Fibroblast of peridontal ligament (primary cell): ENCODE results near the gene LAMTOR5.
A peak's percentile ranks its signal among the peaks of the same experiment; 100 is the strongest.
"Not testable (repeated sequence)": the region's sequence is repeated elsewhere in the genome, so short reads cannot be mapped to it uniquely, and the experiment has no call there.

ENCODE experiments used
- DNase-seq: peaks from one replicate; pipeline ENCODE4 v3.0.0-alpha.2; 2010; ENCODE audit errors: extremely low read depth

Gene LAMTOR5

DNA sequence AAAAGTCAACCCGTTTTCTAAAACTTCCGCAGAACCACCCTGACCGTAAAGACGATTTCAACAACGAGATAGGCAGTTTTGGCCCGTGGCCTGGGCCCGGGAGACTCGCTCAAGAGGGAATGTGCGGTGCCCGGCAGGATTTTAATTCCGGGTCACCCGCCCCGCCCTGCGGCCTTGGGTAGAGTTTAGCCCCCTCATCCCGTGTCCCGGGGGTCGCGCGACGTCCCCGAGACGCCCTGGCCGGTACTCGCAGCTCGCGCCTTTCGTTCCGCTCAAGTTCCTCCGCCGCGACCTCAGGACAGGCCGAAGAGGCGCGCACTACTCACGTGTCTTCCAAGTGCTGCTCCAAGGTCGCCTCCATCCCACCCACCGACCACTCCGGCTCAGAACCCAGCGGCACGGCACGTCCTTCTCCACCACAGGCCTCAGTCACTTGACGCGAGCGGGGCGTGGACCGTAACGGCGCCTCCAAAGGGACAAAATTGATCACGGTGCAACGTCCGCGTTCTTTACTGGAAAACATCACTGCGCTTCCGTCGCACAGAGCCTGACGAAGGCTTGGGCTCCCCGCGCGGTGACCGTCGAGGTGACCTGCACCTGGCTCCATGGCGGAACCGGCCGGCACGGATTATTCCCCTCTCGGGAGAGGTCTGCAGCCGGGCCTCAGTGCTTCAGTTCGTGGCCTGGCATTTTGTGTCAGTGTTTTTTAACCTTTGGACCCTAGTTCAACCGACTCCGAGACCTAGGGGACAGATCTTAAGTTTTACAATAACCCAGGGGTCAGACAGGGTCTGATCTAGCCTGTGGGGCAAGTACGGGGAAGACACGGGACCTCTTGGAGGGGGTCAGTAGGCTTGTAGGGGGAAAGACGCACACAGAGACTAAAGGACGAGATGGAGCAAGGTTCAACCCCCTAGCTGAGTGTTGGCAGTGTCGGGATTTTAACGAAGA is at the start of gene LAMTOR5:
Gene LAMTOR5, minus strand, starts transcription at position 435 of the 951 bp plus-strand sequence. Its CDS starts 74 bp downstream, at position 361.
- DNase-seq: peak; percentile 92

DNA sequence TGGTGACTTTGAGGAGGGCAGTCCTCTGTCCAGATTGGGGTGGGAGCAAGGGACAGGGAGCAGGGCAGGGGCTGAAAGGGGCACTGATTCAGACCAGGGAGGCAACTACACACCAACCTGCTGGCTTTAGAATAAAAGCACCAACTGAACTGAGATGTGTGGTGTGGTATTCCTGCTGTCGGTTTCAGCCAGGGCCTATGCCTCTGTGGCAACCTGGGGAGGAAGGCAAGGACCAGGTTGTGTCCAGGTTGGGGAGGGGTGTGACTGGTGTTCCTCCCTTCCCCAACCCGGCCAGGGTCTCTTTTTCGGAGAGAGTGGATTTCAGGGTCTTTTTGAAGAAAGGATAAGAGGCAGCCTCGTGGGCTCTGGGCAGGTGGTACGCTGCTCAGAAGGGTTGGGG is 49.7 kb upstream of the LAMTOR5 start:
- DNase-seq: no peak

DNA sequence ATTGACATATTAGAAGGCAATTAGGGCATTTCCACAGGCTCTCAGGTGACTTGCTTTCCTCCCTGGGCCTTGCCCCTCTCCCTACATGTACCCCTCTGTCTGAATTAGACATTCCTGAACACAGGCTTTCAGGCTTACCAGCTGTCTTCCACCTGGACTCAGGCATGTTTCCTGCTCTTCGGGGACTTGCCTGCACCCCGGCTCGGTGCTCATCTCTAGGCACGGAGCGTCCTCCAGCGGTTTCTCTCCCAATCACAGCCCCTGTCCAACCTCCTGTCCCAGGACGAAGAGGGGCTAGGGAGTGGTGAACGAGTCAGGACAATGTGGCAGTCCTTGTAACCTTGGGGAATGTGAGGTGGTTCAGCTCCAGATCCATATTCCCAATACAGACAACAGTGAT is 47.7 kb upstream of the LAMTOR5 start:
- DNase-seq: no peak

DNA sequence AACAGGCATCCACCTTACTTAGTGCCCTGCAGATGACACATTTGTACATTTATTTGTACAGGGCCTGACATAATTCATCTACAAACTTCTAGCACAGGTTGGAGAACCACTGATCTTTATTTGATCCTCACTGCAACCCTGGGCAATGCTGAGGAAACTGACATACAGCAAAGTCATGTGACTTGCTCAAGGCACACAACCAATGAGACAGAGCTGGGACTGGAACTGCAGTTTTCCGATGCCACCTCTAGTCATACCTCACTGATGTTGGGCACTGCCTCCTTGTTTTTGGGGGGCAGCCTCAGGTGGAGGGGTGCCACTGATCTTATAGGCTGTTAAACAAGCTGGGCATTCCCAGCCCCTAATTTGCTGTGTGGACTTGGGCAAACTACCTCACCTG is 46.8 kb upstream of the LAMTOR5 start:
- DNase-seq: no peak

DNA sequence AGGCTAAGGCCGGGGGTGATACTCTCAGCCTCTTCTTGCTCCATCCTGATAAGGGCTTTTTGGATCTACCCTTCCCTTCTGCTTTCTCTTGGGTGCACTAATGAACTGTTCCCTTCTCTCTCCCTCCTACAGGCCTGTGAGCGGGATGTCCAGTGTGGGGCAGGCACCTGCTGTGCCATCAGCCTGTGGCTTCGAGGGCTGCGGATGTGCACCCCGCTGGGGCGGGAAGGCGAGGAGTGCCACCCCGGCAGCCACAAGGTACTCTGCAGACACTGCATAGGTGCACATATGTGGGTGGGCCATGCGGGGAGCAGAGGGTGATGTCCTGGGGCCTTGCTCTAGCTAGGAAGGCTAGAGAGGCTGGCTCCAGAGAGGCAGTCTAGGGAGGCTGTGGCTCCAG is 46.3 kb upstream of the LAMTOR5 start:
- DNase-seq: no peak

DNA sequence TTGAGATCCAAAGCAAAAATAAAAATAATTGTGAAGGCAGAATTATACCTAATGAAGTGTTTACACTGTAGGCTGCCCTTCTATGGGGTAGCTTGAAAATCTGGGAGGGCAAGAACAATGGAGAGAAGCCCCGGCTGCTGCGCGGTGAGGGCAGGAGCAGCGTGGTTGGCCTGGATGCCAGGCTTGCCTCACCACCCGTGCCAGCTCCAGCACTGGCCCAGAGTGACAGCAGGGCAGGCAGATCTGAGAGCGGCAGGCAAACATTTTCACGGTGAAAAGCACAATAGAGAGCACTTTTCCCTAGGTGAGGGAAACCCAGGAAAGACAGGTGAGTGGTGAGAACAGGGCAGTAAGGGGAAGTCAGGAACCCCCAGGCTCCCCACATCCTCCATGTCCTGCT is 44.8 kb upstream of the LAMTOR5 start:
- DNase-seq: no peak

DNA sequence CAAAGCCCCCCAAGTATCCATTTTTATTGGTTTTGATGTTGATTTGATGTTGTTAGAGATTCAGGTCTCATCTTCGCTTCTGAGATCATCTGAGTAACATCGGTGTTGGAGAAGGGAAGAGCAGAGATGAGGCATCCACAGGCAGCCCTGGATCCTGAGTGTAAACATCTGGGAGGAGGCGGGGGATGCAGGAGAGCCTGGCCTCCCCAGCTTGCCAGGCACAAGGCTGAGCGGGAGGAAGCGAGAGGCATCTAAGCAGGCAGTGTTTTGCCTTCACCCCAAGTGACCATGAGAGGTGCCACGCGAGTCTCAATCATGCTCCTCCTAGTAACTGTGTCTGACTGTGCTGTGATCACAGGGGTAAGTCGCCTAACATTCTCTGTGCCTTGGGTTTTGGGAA is 43.4 kb upstream of the LAMTOR5 start, which contains the start of gene PROK1:
Gene PROK1, plus strand, starts transcription at position 221 of the 400 bp plus-strand sequence. Its CDS starts 68 bp downstream, at position 289.
- no peak for DNase-seq

DNA sequence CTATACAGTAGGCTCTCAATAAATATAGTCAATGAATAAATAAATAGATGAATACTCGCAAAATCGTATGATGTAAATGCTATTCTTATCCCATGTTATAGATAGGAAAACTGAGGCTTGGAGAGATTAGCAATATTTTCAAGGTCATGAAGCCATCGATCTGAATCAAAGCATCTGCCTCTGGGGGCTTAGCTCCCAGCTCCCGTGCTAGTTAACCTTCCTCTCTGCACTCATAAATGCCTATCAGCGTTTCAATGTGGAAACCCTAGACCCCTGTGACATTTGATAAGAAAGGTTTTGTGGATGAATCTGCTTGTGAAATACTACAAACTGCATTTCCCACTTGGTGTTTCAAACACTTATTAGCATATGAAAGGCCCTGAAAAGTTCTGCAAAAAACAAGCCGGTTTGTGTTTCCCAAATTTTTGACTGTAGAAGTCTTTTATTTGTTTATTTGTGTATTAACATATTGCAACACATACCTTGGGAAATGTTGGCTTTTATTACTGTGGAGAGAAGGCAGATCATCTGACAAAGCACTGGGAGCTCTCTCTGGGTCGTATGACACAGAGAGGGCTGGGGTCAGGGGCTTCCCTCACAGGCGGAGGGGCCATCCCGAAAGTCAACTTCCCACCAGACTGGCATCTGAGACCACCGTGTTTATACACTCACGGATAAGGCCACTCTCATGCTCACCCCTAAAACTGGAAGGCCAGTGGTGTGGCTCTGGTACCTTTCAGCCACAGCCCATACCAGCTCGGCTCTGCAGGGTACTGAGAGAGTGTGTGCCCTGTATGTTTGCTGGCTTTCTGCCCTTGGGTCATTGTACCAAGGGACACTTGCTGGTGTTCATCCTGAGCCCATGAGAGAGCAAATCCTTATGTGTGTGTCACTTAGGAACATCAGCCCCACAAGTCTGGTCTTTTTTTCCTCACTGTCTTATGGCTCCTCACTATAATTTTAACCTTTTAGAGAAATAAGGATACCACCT is 42.5 kb upstream of the LAMTOR5 start:
- no peak for DNase-seq

DNA sequence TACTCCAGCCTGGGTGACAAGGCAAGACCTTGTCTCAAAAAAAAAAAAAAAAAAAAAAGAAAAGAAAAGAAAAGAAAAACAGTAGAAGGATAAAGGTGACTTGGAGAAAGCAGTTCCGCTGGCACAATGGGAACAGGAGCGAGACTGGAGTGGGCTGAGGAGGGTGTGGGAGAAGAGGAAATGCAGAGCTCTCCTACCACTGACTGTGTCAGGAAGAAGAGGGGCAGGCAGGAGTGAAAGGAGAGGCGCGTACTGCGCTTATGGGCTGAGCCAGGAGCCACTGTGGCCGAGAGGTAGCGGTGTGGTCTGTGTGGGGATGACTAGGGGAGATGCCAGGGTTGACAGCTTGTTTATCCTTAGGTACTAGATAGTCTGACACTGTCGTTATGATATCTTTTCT is 37.1 kb upstream of the LAMTOR5 start:
- DNase-seq: no peak

DNA sequence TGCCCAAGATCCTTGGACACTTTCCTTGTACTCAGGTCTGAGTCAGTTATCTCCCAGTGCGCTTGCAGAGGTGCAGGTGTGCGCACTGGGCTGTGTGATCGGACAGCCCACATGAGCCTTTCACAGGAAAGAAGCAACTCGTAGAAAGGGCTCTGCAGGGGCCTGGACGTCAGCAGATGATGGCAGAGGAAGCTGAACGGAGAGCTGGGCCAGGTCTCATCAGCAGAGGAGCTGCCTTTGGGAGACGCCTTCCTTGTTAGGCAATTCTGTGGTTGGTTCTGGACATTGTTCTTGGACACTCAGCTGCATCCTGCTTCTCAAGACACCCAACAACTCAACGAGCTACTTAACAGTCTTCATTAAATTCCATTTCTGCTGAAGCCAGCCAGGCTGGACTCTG is 36.0 kb upstream of the LAMTOR5 start:
- DNase-seq: no peak

DNA sequence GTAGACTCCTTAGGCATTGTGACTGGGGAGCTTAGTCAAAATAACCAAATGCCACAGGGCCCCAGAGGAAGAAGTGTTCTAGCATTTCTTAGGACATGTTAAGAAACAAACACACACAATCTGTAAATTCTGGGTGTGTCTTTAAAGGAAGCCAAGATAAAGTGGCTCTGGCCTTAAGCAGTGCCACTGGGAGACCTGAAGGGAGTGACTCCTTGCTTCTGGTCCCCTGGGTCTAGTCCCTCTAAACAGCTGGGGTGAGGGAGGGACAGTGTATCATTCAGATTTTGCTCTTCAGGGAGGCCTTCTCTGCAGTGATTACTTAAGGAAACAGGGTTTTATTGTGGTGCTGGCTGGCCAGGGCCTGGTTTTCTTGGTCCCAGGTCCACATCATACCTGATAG is 34.4 kb upstream of the LAMTOR5 start:
- DNase-seq: no peak

DNA sequence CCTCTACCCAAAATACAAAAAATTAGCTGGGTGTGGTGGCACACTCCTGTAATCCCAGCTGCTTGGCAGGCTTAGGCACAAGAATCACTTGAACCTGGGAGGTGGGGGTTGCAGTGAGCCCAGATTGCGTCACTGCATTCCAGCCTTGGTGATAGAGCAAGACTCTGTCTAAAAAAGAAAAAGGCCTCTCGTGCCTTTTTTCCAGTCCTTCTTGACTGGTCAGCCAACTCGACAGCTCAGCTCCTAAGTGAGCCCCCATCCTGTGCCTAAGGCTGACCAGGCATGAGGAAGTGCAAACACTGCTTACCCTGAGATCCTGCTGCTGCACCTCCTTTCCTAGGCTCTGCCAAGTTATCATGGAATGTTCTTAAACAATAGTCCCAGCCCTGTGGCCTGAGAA is 33.4 kb upstream of the LAMTOR5 start:
- DNase-seq: peak; percentile 34

DNA sequence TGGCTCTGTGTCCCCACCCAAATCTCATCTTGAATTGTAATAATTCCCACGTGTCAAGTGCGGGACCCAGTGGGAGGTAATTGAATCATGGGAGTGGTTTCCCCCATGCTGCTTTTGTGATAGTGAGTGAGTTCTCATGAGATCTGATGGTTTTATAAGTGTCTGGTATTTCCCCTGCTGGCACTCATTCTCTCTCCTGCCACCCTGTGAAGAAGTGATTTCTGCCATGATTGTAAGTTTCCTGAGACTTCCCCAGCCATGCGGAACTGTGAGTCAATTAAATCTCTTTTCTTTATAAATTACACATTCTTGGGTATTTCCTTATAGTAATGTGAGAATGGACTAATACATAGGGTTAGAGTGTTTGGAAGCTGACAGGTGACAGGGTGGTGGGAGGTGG is 32.4 kb upstream of the LAMTOR5 start:
- DNase-seq: not testable (repeated sequence)

DNA sequence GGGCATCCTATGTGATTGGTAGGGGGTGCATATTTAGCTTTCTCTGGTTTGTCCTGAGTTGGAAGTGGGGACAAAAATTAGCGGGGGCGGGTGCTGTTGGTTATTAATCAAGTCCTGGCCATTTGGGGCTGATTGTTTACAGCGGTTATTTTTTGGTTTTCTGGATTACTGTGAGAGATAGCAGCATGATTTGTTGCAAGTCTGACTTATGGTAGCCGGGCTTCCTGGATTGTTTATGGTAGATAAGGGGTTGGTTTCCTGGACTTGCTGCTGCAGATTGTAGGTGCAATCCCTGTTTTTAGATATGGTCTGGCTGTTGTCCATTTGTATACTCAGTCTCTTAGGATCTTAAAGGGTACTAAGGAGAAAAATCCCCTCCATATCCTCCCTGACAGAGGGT is 31.4 kb upstream of the LAMTOR5 start:
- DNase-seq: no peak

DNA sequence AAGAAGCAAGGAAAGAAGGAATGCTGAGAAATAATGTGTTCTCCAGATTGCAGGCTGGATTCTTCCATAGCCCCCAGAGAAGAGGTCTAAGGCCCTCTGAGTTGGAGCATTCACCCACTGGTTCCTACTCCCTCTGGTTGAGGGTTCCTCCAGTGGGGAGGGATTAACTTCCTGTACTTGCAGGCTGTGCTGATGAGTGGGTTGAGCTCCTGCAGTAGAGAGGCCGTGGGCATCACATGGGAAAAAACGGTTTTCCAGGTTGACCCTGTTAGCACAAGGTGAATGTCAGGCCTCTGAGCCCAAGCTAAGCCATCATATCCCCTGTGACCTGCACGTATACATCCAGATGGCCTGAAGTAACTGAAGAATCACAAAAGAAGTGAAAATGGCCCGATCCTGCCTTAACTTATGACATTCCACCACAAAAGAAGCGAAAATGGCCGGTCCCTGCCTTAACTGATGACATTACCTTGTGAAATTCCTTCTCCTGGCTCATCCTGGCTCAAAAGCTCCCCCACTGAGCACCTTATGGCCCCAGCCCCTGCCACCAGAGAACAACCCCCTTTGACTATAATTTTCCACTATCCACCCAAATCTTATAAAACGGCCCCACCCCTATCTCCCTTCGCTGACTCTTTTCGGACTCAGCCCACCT is 30.3 kb upstream of the LAMTOR5 start:
- not testable (repeated sequence) for DNase-seq

DNA sequence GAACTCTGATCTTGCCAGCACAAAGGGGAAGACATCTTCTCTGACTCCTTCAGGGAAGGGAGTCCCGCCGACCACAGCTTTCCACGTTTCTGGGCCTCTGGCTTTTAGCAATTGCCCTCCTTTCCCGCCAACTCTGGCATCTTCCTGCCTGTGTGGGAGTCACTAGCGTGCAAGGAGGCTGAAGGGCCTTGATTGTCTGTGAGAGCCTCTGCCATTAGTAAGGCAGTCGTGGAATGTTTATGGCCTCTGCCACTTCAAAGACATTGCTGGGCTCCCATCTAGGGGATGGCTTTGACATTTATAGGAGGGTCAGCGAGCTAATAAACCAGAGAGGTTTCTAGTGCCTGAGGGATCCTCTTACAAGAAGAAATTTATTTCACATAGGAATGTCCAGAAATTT is 29.1 kb upstream of the LAMTOR5 start:
- DNase-seq: no peak

DNA sequence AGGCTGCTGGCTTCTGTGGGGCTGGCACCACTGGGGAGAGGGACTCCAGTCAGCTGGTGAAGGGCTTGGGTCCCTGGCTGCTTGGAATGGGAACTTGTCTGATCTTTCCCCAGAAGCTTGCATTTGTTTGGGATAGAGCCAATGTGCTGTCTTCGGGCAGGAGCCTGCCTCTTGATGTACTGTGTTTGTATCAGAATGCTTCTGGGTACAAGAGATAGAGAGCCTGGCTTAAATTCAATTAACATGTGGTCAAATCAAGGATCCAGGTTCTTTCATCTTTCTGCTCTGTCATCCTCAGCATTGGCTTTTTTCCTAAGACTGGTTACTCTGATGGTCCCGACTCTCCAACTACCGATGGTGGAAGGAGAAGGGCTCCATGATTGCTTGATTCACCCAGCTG is 27.5 kb upstream of the LAMTOR5 start:
- no peak for DNase-seq

DNA sequence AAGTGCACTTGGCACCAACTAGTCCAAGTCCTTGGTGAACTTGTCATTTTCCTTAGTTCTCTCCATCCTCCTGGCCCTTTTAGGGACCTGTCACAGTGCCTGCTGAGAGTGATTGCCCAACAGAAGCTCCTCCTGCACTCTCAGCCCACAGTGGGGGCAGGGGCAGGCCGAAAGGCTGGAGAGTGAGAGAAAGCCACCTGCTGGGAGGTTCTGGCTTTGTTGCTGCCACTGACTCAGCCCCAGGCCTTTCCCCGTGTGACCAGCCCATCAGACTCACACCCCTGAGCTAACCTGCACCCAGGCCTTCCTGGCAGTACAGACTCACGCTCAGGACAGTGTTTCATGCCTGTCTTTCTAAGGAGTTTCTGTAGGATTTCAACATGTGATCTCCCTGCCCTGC is 26.3 kb upstream of the LAMTOR5 start:
- DNase-seq: peak; percentile 4

DNA sequence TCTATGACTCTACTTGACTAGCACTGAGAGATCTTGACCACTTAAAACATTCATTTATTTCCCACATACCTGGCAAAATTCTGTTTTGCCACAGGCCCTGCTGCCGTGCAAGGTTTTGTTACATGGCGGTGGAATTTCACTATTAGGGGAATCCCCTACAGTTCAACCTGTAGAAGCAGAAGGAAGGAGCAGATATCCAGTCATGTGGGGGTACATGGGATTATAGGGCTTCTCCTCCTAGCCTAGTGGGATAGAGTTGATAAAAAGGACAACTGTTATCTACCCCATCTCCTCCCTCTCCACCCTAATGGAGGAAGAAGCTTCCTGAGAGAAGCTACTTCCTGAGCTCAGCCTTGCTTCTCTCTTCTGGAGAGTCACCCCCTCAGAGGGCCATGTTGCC is 25.7 kb upstream of the LAMTOR5 start:
- DNase-seq: no peak

DNA sequence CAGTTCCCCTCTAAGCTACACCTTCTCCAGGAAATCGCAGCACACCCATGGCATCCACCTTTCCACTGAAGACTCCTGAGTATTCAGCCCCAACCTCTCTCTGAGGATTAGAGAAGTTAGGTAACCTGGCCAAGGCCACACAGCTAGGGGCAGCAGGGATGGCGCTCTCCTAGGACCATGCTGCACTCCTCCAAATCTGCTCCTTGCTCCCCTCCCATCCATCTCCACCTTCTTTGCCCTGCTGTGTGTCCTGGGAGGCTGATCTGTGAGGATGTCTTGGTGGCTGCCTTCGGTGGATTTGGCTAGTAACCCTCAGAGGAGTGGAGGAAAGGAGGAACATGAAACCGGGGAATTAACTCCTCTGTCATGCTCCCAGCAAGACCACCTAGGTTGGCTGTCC is 23.4 kb upstream of the LAMTOR5 start:
- DNase-seq: no peak

DNA sequence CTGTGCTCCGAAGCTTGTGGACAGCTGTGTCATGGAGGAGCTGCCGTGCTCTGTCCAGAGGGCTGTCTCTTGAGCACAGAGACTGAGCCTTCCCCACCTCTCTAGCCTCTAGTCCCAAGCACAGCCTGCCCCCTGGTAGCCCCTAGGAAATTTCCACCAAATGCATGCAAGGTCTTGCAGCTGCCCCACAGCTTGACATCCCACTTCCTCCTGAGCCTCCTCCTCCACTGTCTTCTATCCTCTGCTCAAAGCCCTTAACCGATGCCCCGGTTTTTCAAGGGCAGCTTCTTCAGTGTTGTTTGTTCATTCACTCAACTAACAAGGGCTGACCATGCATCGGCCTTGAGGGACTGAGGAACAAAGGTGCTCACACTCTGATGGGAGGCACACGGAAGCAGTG is 22.9 kb upstream of the LAMTOR5 start:
- DNase-seq: no peak

DNA sequence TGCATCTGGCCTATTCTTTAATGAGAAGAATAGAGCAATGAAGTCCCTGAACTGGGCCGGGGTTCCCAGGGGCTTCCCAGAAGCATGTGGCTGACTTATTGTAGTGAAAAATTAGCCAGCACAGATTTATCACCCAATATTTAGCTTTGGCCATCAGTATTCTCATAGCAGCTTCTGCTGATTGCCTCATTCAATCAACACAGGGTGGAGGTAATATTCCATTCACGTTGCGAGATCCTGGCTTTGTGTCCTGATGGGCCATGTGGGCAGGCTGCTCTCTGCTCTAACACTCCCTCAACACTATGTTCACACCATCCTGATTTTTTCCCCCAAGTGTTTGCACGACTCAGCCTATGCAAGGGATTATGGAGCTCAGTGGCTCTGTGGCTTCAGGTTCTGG is 21.5 kb upstream of the LAMTOR5 start:
- no peak for DNase-seq
